Smooth muscle cell (in vitro differentiated cells): ENCODE results near the gene PRKAR2B. TPM values are rescaled to one million over a fixed set of nuclear protein-coding genes. Genes with fewer than 3 reads are reported as not detected.

Experiments
- DNase-seq: peaks from one replicate; lab custom pipeline; 2025; ENCODE audit not compliant: unreplicated experiment; lab: John Stamatoyannopoulos, UW
- H2AFZ ChIP-seq: fragments of 200-600 bp; sonication (generic); 2 replicates; pipeline ENCODE4 v1.6.0; 2016; ENCODE audit warnings: antibody characterized with exemption, low read depth, mild to moderate bottlenecking
- H3F3A ChIP-seq: fragments of 200-600 bp; sonication (generic); 2 replicates; pipeline ENCODE4 v1.6.0; 2017; ENCODE audit warnings: antibody characterized with exemption, low read depth
- H3K27ac ChIP-seq: fragments of 200-600 bp; sonication (generic); 2 replicates; pipeline ENCODE4 v1.5.1; 2016; ENCODE audit warnings: low read depth, mild to moderate bottlenecking
- H3K27me3 ChIP-seq: fragments of 200-600 bp; sonication (generic); 2 replicates; pipeline ENCODE4 v1.6.1; 2016; ENCODE audit warnings: low read depth, mild to moderate bottlenecking
- H3K36me3 ChIP-seq: fragments of 200-600 bp; sonication (generic); 2 replicates; pipeline ENCODE4 v1.5.1; 2016; ENCODE audit warnings: low read depth
- H3K4me1 ChIP-seq: fragments of 200-600 bp; sonication (generic); 2 replicates; pipeline ENCODE4 v1.5.1; 2016; ENCODE audit warnings: low read depth
- H3K4me2 ChIP-seq: fragments of 200-600 bp; sonication (generic); 2 replicates; pipeline ENCODE4 v1.6.0; 2016; ENCODE audit warnings: mild to moderate bottlenecking
- H3K4me3 ChIP-seq: fragments of 200-600 bp; sonication (generic); 2 replicates; pipeline ENCODE4 v1.5.1; 2016; ENCODE audit warnings: mild to moderate bottlenecking
- H3K79me2 ChIP-seq: fragments of 200-600 bp; sonication (generic); 2 replicates; pipeline ENCODE4 v1.6.0; 2016; ENCODE audit warnings: low read depth, mild to moderate bottlenecking
- H3K9ac ChIP-seq: fragments of 200-600 bp; sonication (generic); 2 replicates; pipeline ENCODE4 v1.6.0; 2016; ENCODE audit warnings: low read depth
- H3K9me3 ChIP-seq: fragments of 200-600 bp; sonication (generic); replicated peaks from 2 replicates; pipeline ENCODE4 v1.5.1; 2016; ENCODE audit warnings: low read depth
- H4K20me1 ChIP-seq: fragments of 200-600 bp; sonication (generic); 2 replicates; pipeline ENCODE4 v1.6.0; 2016; ENCODE audit warnings: low read depth
- WGBS: methylation state at CpG from one replicate; pipeline ENCODE4 v1.1.7; 2016; ENCODE audit warnings: low lambda C conversion rate; 5-methylcytosine and 5-hydroxymethylcytosine counted together
- polyA plus RNA-seq: library from polyadenylated mRNA; unstranded; fragments of >200 nt; fragmentation: Nextera tagmentation; extraction: Ambion mirVana; gene quantifications from 2 replicates; pipeline ENCODE4 v1.2.1, GENCODE V29; 2016
- total RNA-seq: library from RNA; depleted of rRNA; stranded (reverse); fragments of >200 nt; gene quantifications from 2 replicates; pipeline ENCODE4 v1.2.3, GENCODE V29; 2014
- TF ChIP-seq, protein P1 (sequence below): fragments of 200-600 bp; sonication (generic); IDR thresholded peaks from 2 replicates; pipeline ENCODE4 v1.5.1; 2017; ENCODE audit warnings: borderline replicate concordance, mild to moderate bottlenecking, antibody characterized with exemption; ENCODE audit not compliant: insufficient read depth, poor library complexity, severe bottlenecking

PRKAR2B gene
- total and polyA plus RNA-seq, 2 experiments from 2014 or later: 3.4 to 3.5 TPM

DNA sequence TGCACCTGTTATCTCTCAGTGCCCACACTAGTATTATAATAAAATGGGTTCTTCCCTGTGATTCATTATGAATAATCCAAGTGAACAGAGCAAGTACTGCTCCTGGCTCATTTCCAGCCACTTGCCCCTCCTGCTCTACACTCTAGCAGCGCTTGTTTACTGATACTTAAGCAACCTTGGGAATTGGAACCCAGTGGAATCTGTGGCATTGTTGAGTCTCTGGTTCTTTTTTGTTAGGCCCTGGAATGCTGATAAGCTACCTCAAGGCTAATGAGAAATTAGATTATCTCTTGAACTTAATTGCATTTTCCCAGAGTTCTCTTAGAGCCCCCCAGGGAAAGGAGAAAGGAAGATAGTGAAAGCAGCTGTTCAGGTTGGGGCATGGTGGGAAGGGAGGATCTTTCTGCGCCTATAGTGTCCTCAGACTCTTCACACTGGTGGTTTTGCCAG lies 34.0 kb downstream of the PRKAR2B start:
- DNase-seq: no peak

GRCh38 chr7:107079212-107079940 lies 34.9 kb downstream of the PRKAR2B start:
- TF ChIP-seq, protein P1, sequence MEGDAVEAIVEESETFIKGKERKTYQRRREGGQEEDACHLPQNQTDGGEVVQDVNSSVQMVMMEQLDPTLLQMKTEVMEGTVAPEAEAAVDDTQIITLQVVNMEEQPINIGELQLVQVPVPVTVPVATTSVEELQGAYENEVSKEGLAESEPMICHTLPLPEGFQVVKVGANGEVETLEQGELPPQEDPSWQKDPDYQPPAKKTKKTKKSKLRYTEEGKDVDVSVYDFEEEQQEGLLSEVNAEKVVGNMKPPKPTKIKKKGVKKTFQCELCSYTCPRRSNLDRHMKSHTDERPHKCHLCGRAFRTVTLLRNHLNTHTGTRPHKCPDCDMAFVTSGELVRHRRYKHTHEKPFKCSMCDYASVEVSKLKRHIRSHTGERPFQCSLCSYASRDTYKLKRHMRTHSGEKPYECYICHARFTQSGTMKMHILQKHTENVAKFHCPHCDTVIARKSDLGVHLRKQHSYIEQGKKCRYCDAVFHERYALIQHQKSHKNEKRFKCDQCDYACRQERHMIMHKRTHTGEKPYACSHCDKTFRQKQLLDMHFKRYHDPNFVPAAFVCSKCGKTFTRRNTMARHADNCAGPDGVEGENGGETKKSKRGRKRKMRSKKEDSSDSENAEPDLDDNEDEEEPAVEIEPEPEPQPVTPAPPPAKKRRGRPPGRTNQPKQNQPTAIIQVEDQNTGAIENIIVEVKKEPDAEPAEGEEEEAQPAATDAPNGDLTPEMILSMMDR: no peak
- Histone ChIP-seq H3K36me3 (no peaks in the 10 kb centered on the region), H3K9me3 (no peaks in the 10 kb centered on the region), H3K4me1 (peaks cover 8% of the 10 kb centered on the region), H2AFZ (no peak overlapping the region), H3K27me3 (no peaks in the 10 kb centered on the region), H3K27ac (no peak overlapping the region), H4K20me1 (no peaks in the 10 kb centered on the region), H3K4me3 (no peak overlapping the region), H3K9ac (no peak overlapping the region), H3K79me2 (no peaks in the 10 kb centered on the region), H3K4me2 (no peak overlapping the region), H3F3A (no peaks in the 10 kb centered on the region)
- WGBS: 89% methylated on average over 11 of the region's 11 CpGs
- DNase-seq: no peak

More for the DNA sequence above, 34.0 kb downstream of the PRKAR2B start:
- H2AFZ ChIP-seq: no peak overlapping the region
- WGBS: 88% methylated on average over 2 of the region's 2 CpGs
- H3K4me1 ChIP-seq: peaks cover 8% of the 10 kb centered on the region
- H3K9me3 ChIP-seq: no peaks in the 10 kb centered on the region
- TF ChIP-seq, protein P1: no peak
- no peaks in the 10 kb centered on the region for H4K20me1 ChIP-seq
- no peaks in the 10 kb centered on the region for H3K79me2 ChIP-seq
- H3K9ac ChIP-seq: no peak overlapping the region
- no peaks in the 10 kb centered on the region for H3F3A ChIP-seq
- H3K27me3 ChIP-seq: no peaks in the 10 kb centered on the region
- H3K27ac ChIP-seq: no peak overlapping the region
- H3K36me3 ChIP-seq: no peaks in the 10 kb centered on the region
- H3K4me2 ChIP-seq: no peak overlapping the region
- no peak overlapping the region for H3K4me3 ChIP-seq

DNA sequence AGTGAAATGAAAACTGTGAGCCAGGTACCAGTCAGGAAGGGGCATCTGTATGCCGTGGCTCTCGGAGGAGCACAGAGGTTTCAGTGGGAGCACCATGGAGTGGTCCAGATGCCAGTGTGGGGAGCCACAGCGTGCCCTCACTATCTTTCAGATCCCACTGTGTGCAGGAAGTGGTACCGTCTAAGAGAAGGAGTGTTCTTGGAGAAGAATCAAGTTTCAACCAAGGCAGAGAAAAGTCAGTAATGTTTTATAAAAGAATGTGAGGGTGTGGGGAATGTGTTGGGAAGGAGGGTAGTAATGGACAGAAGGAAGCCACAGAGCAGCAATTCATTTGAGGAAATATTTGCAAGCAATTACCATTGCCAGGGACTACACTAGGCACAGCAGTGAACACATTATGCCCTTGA lies 35.6 kb downstream of the PRKAR2B start:
- Histone ChIP-seq H3K36me3 (no peaks in the 10 kb centered on the region), H3K4me1 (peaks cover 8% of the 10 kb centered on the region), H3K27me3 (no peaks in the 10 kb centered on the region), H3K9ac (no peak overlapping the region), H3K4me3 (no peak overlapping the region), H3K27ac (no peak overlapping the region), H3F3A (no peaks in the 10 kb centered on the region), H3K9me3 (no peaks in the 10 kb centered on the region), H3K4me2 (no peak overlapping the region), H4K20me1 (no peaks in the 10 kb centered on the region), H2AFZ (no peak overlapping the region), H3K79me2 (no peaks in the 10 kb centered on the region)
- DNase-seq: no peak
- WGBS: 100% methylated on average over 4 of the region's 4 CpGs
- TF ChIP-seq, protein P1: no peak

- DNase-seq: no peak
- no peak overlapping the region for H3K4me2 ChIP-seq
- no peaks in the 10 kb centered on the region for H3K36me3 ChIP-seq
- H4K20me1 ChIP-seq: no peaks in the 10 kb centered on the region
- no peak overlapping the region for H3K9ac ChIP-seq
- H3K4me3 ChIP-seq: no peak overlapping the region
- peaks cover 8% of the 10 kb centered on the region for H3K4me1 ChIP-seq
- 92% methylated on average over 2 of the region's 2 CpGs for WGBS
- H3K79me2 ChIP-seq: no peaks in the 10 kb centered on the region
- no peaks in the 10 kb centered on the region for H3K27me3 ChIP-seq
- H3K9me3 ChIP-seq: no peaks in the 10 kb centered on the region
- no peaks in the 10 kb centered on the region for H3F3A ChIP-seq
- no peak overlapping the region for H3K27ac ChIP-seq
- H2AFZ ChIP-seq: no peak overlapping the region
- TF ChIP-seq, protein P1: no peak
These were observed 36.0 kb downstream of the PRKAR2B start for GRCh38 chr7:107080533-107080932.
